ENCODE results near the gene APP. TPM values are rescaled to one million over a fixed set of nuclear protein-coding genes. Genes with fewer than 3 reads are reported as not detected.

Gene APP
- total RNA-seq, 1 experiment from 2014 or later = 224 TPM

DNA sequence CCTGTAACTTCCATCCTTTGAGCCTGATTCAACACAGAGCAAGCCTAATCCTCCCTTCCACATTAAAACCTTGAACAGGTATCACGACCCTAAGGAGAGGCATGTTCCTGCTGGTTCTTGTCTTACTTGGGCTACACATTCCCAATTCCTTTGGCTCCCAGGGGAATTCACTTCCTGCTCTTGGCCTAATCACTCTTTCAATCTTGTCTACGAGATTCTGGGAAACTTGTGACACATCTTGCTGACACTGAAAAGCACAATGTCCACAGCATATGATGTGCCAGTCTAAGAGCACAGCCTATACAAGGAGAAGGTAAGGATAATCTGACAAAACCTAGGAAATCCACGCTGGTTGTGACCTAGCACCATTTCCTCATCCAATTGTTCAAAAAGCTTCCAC lies 271.9 kb downstream of the APP start:
- CTCF ChIA-PET = no interaction called here
- no TSS peak for BruUV-seq (replicated peaks)

DNA sequence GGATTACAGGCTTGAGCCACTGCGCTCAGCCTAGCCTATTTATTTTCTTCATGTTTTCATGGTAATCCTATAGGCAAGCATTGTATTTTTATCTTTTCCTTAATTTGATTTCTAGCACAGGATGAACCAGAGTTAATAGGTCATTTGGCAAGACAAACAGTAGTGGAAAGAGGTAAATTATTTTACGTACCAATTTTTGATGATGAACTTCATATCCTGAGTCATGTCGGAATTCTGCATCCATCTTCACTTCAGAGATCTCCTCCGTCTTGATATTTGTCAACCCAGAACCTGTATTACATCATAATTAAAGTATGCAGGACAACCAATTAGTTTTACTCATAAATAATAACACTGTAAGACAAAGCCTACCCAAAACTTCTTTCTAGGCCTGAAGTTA lies 273.2 kb downstream of the APP start:
- no peaks in the 10 kb centered on the region for H3K27me3 ChIP-seq (ENCODE audit: insufficient read depth, low read depth)
- no peaks in the 10 kb centered on the region for H3K36me3 ChIP-seq (ENCODE audit: low read depth)
- no peaks in the 10 kb centered on the region for H3K9me2 ChIP-seq (ENCODE audit: insufficient read depth)
- TF ChIP-seq, protein P1, sequence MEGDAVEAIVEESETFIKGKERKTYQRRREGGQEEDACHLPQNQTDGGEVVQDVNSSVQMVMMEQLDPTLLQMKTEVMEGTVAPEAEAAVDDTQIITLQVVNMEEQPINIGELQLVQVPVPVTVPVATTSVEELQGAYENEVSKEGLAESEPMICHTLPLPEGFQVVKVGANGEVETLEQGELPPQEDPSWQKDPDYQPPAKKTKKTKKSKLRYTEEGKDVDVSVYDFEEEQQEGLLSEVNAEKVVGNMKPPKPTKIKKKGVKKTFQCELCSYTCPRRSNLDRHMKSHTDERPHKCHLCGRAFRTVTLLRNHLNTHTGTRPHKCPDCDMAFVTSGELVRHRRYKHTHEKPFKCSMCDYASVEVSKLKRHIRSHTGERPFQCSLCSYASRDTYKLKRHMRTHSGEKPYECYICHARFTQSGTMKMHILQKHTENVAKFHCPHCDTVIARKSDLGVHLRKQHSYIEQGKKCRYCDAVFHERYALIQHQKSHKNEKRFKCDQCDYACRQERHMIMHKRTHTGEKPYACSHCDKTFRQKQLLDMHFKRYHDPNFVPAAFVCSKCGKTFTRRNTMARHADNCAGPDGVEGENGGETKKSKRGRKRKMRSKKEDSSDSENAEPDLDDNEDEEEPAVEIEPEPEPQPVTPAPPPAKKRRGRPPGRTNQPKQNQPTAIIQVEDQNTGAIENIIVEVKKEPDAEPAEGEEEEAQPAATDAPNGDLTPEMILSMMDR (conservative IDR thresholded peaks at IDR 0.05) = no peak
- TF ChIP-seq EZH2 (IDR thresholded peaks at IDR 0.05; ENCODE audit: low read depth) = no peak
- H4K20me1 ChIP-seq (ENCODE audit: insufficient read depth) = peaks cover 4% of the 10 kb centered on the region; the same call in 1 of the 2 replicates
- BruUV-seq (replicated peaks) = no TSS peak
- intact Hi-C loops (cut with micrococcal nuclease; ENCODE audit: unreplicated experiment) = no loop called here
- POLR2A ChIA-PET (ENCODE audit: unreplicated experiment) = no interaction called here
- no peak for DNase-seq
- H3K4me1 ChIP-seq (replicated peaks; ENCODE audit: insufficient read depth) = no peaks in the 10 kb centered on the region
- no peak overlapping the region for H2AFZ ChIP-seq
- H3K79me2 ChIP-seq (ENCODE audit: low read depth) = no peaks in the 10 kb centered on the region
- no peaks in the 10 kb centered on the region for H3K9me3 ChIP-seq (ENCODE audit: insufficient read depth, low read depth)
- no peak overlapping the region for H3K4me3 ChIP-seq
- no peak overlapping the region for H3K4me2 ChIP-seq
- H3F3A ChIP-seq (ENCODE audit: insufficient read depth, low read depth) = no peaks in the 10 kb centered on the region
- H3K27ac ChIP-seq = no peak overlapping the region
- CTCF ChIA-PET = no interaction called here

More for the DNA sequence above, 271.9 kb downstream of the APP start:
- TF ChIP-seq EZH2 (IDR thresholded peaks at IDR 0.05; ENCODE audit: low read depth) = no peak
- TF ChIP-seq, protein P1 (conservative IDR thresholded peaks at IDR 0.05) = no peak
- no peak for DNase-seq
- Histone ChIP-seq H3K79me2 (ENCODE audit: low read depth) (no peaks in the 10 kb centered on the region), H3K4me1 (replicated peaks; ENCODE audit: insufficient read depth) (no peaks in the 10 kb centered on the region), H3K9me2 (ENCODE audit: insufficient read depth) (no peaks in the 10 kb centered on the region), H3K4me2 (no peak overlapping the region), H3K36me3 (ENCODE audit: low read depth) (no peaks in the 10 kb centered on the region), H2AFZ (no peak overlapping the region), H3K27ac (no peak overlapping the region), H4K20me1 (ENCODE audit: insufficient read depth) (peaks cover 4% of the 10 kb centered on the region; the same call in 1 of the 2 replicates), H3K4me3 (no peak overlapping the region), H3K27me3 (ENCODE audit: insufficient read depth, low read depth) (no peaks in the 10 kb centered on the region), H3F3A (ENCODE audit: insufficient read depth, low read depth) (no peaks in the 10 kb centered on the region), H3K9me3 (ENCODE audit: insufficient read depth, low read depth) (no peaks in the 10 kb centered on the region)
- intact Hi-C loops (cut with micrococcal nuclease; ENCODE audit: unreplicated experiment) = no loop called here
- POLR2A ChIA-PET (ENCODE audit: unreplicated experiment) = no interaction called here

DNA sequence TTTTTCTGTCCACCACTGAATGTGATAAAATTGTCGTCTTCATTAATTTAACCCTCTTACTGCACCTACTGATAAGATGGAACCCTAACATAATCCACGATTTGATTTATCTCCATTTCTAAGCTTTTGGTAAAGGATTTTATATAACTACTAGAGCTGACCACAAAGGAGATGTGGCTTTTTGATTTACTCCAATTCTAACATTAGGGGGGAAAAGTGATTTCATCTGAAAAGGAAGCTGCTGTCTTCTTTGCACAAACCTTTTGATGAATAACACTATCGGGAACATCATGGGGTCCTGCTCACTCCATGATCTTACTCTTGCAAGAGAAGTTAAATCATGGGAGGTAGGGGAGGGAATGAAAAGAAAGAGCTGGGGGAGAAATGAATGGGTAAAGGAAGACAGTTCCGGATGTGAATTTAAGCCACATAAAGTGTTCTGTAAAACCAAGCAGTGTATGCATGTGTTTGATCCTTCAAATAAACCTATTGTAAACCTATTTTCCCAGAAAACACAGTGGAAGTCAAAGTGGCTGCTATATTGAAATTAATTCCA lies 274.0 kb downstream of the APP start:
- Histone ChIP-seq H3K36me3 (ENCODE audit: low read depth) (no peaks in the 10 kb centered on the region), H3K79me2 (ENCODE audit: low read depth) (no peaks in the 10 kb centered on the region), H3K4me1 (replicated peaks; ENCODE audit: insufficient read depth) (no peaks in the 10 kb centered on the region), H3K27me3 (ENCODE audit: insufficient read depth, low read depth) (no peaks in the 10 kb centered on the region), H3K4me3 (no peak overlapping the region), H2AFZ (no peak overlapping the region), H3F3A (ENCODE audit: insufficient read depth, low read depth) (no peaks in the 10 kb centered on the region), H4K20me1 (ENCODE audit: insufficient read depth) (peaks cover 4% of the 10 kb centered on the region; the same call in 1 of the 2 replicates), H3K9me2 (ENCODE audit: insufficient read depth) (no peaks in the 10 kb centered on the region), H3K4me2 (no peak overlapping the region), H3K27ac (no peak overlapping the region), H3K9me3 (ENCODE audit: insufficient read depth, low read depth) (no peaks in the 10 kb centered on the region)
- ChIA-PET POLR2A (ENCODE audit: unreplicated experiment) (no interaction called here), CTCF (no interaction called here)
- no TSS peak for BruUV-seq (replicated peaks)
- intact Hi-C loops (cut with micrococcal nuclease; ENCODE audit: unreplicated experiment) = no loop called here
- DNase-seq = no peak
- TF ChIP-seq EZH2 (IDR thresholded peaks at IDR 0.05; ENCODE audit: low read depth) = no peak
- TF ChIP-seq, protein P1 (conservative IDR thresholded peaks at IDR 0.05) = no peak

Data from PC-9 (cell line).